GM21723 (cell line): ENCODE results near the gene FAM3C.

Experiments
- ATAC-seq: cut with Tn5 transposase; IDR thresholded peaks from one replicate; pipeline ENCODE4 v1.9.1; 2021; ENCODE audit warnings: mild to moderate bottlenecking, moderate library complexity; ENCODE audit not compliant: unreplicated experiment

FAM3C gene

GRCh38 chr7:121383235-121383910 lies 12.7 kb downstream of the FAM3C start:
- ATAC-seq = no peak

- ATAC-seq = no peak
Observed at GRCh38 chr7:121382473-121382872, 13.6 kb downstream of the FAM3C start.

- no peak for ATAC-seq
Observed at GRCh38 chr7:121379930-121380329, 16.2 kb downstream of the FAM3C start.

GRCh38 chr7:121376979-121377378 lies 19.1 kb downstream of the FAM3C start:
- no peak for ATAC-seq

GRCh38 chr7:121373177-121373576 lies 22.9 kb downstream of the FAM3C start:
- no peak for ATAC-seq

- peak; percentile 87 for ATAC-seq
Observed at GRCh38 chr7:121372376-121373010, 23.6 kb downstream of the FAM3C start.

GRCh38 chr7:121371883-121372282 lies 24.2 kb downstream of the FAM3C start:
- no peak for ATAC-seq

- no peak for ATAC-seq
Observed at GRCh38 chr7:121371367-121371766, 24.7 kb downstream of the FAM3C start.

GRCh38 chr7:121369462-121369861 lies 26.6 kb downstream of the FAM3C start:
- peak; percentile 37 for ATAC-seq

- ATAC-seq = no peak
Observed at GRCh38 chr7:121366852-121367431, 29.2 kb downstream of the FAM3C start.

- ATAC-seq = no peak
Observed at GRCh38 chr7:121360564-121360963, 35.5 kb downstream of the FAM3C start.

- ATAC-seq = no peak
Observed at GRCh38 chr7:121355574-121355973, 40.5 kb downstream of the FAM3C start.

- ATAC-seq = peak; percentile 62
Observed at GRCh38 chr7:121352323-121352722, 43.8 kb downstream of the FAM3C start.

- no peak for ATAC-seq
Observed at GRCh38 chr7:121351682-121352081, 44.4 kb downstream of the FAM3C start.

- ATAC-seq = no peak
Observed at GRCh38 chr7:121344497-121344896, 51.6 kb downstream of the FAM3C start.

- ATAC-seq = no peak
Observed at GRCh38 chr7:121344093-121344492, 52.0 kb downstream of the FAM3C start.

GRCh38 chr7:121343302-121343701 lies 52.8 kb downstream of the FAM3C start:
- ATAC-seq = no peak

- no peak for ATAC-seq
Observed at GRCh38 chr7:121342631-121343030, 53.5 kb downstream of the FAM3C start.

- ATAC-seq = no peak
Observed at GRCh38 chr7:121341933-121342332, 54.2 kb downstream of the FAM3C start.

GRCh38 chr7:121339082-121339481 lies 57.0 kb downstream of the FAM3C start:
- ATAC-seq = no peak

GRCh38 chr7:121337398-121337797 lies 58.7 kb downstream of the FAM3C start:
- no peak for ATAC-seq

GRCh38 chr7:121336579-121336978 lies 59.5 kb downstream of the FAM3C start:
- no peak for ATAC-seq
